Stromal cell of bone marrow (primary cell): Measurements from ENCODE around the gene SPCS2.

Experiments
- DNase-seq: peaks from one replicate; pipeline ENCODE4 v3.0.0-alpha.2; 2012; ENCODE audit warnings: low read depth

The SPCS2 gene

DNA sequence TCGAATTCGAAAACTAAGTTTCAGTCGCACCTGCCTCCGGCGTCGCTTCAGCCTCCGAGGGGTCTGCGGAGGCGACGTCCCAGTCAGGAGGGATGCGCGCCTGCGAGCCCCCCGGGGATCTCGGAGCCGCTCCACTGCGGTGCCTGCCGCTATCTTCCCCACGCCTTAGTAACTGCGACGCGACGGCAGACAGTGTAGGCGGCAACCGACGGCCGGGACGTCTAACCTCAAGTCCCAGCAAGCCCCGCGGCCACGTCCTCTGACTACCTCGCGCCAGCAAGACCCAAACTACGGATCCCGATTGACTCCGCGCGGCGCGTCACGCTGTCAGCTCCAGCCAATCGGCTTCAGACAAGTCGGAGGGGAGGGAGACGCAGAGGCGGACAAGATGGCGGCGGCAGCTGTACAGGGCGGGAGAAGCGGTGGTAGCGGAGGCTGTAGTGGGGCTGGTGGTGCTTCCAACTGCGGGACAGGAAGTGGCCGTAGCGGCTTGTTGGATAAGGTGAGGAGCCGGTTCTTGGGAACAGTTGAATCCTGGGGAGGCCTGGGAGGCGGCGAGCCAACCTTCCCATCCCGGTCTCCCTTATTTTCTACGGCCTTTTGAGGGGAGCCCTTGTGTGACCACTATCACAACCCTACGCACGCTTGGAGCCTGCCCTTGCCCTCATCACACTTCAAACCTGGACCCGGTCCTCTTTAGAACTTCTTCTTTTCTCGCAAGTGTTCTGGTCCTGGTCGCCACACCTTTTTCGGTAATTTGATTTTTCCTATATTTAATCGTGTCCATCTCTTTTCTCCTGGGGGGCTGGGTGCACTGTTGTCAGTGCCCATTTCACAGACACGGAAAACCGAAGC, at the start of gene SPCS2, which contains the start of gene XRRA1:
SPCS2 (plus strand) TSS at position 369 of the 855 bp plus-strand sequence; CDS start at position 389, 20 bp downstream.
XRRA1 (minus strand) TSS at position 194 of the 855 bp plus-strand sequence. CDS start 8,213 bp downstream, outside the sequence.
- DNase-seq: peak; percentile 96

DNA sequence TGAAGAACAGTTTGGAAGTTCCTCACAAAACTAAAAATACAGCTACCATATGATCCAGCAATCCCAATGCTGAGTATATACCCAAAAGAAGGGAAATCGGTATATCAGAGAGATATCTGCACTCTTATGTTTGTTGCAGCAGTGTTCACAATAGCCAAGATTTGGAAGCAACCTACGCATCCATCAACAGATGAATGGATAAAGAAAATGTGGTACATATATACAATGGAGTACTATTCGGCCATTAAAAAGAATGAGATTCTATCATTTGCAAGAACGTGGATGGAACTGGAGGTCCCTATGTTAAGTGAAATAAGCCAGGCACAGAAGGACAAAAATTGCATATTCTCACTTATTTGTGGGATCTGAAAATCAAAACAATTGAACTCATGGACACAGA, 46.7 kb upstream of the SPCS2 start:
- DNase-seq: no peak

DNA sequence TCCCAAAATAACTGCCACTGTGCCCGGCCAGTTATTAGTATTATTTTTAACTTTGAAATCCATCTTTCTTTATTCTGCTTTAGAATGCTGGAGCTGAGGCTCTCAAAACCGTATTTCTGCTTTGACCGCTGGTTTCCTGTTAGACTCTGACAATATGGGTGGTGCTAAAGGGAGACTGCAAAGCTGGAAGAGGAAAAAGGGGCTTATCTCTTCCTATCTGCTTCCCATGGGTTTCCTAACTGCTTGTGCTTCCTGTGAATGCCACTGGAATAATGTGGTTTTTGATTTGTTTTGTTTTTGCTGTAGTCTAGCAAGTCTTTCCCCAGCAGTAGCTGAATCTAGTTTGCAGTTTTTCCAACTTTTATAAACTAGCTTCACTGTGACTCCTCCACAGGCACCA, 43.7 kb upstream of the SPCS2 start:
- no peak for DNase-seq

DNA sequence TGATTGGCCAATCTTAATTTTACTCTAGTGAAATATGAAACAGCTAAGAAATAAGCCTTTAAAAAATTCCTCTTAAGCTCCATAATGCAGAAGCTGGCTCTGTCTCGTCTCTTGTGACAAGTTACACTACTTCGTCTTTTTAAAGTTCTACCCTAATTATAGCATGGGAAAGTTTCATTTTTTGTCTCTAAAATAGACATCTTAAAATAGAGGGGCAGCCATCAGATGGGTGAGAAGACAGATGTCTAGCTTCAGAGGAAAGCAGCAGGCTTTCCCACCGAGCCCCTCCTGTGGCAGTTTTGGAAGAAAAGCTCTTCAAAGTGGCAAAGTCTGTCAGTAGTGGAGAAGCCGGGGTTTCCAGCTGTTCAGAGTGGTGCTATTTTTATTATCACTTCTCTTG, 39.7 kb upstream of the SPCS2 start:
- no peak for DNase-seq

DNA sequence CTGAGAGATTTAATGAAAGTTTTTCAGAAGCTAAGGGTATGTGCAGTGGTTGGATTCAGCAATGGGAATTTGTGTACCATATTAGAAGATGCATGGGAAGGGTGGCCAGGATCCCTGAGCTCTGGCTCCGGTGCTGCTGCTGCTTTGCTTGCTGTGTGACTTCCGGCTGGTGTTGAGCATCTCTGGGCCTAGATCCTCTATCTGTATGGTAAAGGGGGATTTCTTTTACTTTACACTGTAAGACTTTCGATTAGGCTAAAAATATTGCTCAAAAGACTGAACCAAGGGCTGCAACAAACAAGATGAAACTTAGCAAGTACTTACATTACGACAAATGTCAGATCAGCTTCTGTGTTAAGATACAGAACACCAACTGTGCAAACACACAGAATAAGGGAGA, 39.3 kb upstream of the SPCS2 start:
- DNase-seq: no peak

DNA sequence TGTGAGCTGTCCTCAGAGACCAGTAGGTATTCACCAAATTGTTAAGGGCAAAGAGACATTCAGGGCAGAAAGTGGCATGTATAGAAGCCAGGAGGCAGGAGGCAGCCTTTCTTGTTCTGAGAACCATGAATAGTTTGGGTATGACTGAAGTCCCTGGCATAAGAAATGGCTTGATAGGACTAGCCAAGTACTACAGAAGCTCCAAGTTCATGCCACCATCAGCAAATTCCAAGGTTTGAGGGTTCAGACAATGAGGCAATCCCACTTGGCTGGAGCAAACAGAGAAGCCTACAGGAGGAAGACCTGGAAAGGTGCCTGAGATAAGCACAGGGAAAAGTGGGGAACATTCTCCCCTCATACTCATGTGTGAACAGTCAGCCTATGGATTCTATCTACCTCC, 25.9 kb upstream of the SPCS2 start:
- no peak for DNase-seq

DNA sequence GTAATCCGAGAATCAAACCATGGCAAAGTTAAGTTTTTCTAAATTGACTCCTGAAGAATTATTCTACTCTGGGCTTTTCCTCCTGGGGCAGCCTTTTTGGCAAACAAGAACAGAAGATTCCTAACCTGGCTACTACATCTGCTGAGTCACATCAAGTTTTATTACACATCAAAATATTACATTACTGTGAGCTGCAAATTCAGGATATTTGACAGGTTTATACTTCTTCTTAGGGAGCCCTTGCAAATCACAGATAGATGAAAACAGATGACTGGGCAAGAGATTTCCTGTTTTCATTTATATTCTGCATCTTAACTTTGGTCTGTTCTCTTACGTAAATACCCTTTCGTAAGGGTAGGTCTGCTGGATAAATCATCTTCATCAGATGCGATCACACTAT, 23.8 kb upstream of the SPCS2 start:
- no peak for DNase-seq

DNA sequence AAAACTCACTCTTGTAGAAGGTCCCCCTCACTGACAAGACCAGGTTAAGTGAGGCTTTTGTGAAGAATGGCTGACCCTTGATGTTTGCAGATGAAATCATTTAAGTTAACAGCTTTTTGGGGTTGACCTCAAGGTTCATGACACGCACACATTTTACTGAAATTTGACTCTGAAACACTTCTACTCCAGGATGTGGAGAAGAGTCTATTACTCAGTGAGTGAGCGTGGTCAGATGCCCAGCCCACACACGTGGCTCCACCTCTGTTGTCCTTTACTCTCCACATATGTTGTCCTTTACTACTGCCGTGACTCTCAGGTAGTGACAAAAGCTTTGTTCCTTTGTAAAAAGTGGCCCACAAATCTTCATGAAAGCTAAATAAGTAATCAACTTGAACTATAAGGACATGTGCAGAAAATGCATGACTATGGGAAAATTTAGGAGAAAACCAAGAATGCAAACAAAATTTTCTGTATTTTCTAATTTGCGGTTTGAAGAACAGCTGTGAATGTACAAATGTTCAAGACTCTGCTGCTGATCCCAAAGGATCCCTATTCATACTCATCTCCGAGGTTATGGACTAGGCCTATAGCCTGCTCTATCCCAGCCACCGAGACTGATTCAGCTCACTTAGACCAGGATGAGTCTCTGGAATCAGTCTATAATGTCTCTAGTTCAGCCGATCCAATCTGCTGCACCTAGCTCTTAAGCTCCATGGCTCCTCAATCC, 22.6 kb upstream of the SPCS2 start:
- no peak for DNase-seq

DNA sequence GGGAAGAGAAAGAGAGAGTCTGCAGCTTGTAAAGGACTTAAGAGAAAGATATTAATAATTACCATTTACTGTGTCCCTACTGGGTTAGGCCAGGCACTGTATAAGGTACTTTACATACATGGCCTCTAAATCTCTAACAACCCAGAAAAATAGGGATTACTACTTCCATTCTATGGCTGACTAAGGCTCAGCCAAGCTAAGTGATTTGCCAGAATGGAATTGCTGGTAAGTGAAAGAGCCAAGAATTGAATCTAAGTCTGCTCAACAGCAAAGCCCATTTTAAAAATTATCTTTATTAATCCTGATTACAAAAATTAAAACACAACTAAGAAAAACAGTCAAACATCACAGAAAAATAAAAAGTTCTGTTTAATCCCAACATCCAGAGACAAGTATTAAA, 21.6 kb upstream of the SPCS2 start:
- DNase-seq: no peak

DNA sequence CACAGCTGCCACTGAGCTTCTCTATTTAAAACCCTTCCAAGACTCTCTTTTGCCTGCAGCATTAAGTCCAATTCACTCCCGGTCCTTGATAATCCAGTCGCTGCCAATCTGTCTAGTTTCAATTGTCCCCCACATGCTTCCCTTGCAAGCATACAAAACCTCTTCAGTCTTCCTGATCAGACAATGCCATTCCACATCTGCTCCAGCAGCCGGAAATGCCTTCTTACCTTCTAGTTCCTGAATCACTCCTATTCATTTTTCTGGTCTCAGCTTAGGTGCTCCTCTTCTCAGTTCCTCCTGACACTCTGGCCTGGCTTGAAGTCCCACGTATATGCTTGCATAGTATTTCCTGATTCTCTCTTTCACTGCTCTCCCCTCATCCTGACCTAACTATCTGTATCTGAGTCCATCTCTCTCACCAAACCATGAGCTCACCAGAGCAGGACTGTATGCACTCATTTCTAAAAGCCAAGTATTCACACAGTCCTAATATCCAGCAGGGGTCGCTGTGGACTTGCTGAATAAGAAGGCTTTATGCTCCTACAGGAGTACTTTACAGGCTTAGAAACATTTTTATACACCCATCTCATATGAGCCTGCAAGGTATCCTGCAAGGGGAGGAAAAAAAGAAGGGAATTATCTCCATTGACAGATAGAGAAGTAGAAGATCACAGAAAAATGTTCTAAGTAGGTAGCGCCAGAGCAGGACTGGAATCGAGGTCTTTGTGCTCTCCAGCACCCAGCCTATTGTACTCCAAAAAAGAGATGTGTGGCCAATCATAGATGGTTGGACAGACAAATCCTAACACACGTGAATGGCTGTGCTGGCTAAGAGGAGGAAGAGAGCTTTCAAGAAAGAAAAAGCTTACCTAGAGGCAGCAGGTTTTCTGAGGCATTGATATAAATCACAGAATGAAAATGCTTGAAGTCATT, 19.4 kb upstream of the SPCS2 start:
- DNase-seq: peak; percentile 89

DNA sequence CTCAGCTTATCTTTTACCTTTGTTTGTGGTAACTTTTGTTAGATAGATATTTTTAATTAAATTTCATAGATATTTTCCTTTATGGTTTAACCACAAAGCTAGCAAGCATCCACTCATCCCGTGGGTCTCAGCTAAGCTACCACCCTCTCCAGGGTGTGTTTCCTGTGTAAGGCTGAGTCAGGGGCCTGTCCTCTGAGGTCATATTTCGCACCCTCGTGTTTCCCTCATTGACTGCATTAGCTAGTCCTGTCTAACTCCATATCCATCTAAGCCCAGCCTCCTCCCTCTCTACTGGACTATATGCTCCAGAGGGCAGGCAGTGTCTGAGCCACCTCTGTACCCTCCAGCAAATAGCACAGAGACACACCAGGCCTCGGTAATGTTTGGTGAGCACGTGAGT, 16.9 kb upstream of the SPCS2 start:
- no peak for DNase-seq

DNA sequence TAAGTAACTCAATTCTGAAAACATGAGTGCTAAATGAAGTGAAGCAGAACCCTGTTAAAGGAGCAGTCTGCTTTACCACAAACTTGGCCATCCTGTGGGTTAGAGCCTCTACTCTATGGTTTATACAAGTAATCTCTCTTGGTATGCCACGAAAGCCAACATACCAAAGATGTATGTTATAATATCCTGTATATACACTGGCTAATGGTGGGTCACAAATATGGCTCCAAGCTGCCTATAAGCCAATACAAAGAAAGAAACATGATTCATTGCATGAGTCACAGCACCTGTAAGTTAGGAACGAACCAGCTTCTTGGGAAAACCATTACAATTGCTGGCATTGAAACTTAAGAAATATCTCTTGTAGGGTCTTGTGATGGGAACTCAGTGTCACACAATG, 16.3 kb upstream of the SPCS2 start:
- no peak for DNase-seq

DNA sequence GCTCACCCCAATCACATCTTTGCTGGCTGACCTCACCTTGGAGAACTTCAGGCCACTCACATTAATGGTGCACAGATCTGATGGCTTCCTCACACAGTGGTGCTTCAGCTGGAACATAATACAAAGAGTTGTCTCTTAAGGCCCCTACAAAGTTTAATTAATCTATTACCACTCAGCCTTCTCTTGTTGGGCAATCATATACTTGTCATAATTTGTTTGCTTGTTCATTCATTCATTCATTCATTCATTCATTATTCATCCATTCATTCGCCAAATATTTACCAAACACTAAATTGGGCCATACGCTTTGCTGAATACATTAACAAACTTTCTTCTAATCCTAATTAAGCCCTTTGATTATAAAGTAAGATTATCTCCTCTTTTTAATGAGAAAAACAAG, 15.3 kb upstream of the SPCS2 start:
- DNase-seq: no peak

DNA sequence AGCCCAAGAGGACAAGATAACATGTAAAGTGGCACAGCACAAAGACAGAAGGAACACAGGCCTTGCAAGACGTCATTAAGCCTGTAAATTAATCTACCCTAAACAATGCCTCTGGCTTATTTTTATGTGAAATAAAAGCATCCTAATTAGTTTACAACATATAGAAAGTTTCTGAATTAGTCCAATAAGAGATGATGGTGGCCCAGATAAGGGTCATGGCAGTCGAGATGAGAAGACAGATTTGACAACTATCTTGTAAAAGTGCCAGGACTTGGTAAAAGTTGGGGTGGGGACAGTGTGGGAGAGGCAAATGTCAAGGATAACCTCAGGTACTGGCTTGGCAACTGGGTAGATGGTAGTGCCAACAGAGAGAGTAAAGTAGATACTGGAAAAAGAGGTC, 13.8 kb upstream of the SPCS2 start:
- no peak for DNase-seq

DNA sequence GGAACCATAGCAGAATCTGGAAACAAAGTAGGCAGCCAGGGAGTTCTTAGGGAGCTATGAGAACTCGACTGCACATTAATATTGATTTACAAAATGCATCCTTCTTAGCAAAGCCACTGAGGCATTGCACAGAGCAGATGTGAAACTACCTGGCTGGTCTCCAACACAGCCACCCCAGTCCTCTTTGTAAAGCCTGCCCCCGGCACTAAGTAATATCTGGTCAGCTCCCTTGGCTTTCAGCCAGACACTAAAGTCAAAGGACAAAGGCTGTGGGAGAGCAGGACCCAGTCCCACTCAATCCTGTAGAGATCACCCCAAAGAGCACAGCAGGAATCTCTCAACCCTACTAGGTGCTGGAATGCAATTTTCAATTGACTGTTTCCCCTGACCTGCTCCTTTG, 13.0 kb upstream of the SPCS2 start:
- DNase-seq: no peak

DNA sequence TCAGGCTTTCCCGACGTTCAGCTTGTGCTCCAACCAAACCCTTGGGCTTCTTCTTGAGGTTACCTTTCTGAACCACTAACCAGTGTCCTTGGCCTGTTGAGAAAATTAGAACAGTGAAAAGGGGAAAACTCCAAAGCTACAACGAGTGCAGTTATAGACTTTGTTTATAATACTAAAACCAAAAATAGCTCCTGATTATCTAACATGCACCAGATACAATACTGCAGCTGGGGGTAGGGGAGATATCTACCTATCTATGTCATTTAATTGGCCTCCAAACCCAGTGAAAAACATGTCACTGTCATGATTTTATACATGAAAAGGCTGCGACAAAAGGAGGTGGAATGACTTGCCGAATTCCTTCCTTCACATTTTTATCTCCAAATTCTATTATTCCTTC, 12.1 kb upstream of the SPCS2 start:
- no peak for DNase-seq

DNA sequence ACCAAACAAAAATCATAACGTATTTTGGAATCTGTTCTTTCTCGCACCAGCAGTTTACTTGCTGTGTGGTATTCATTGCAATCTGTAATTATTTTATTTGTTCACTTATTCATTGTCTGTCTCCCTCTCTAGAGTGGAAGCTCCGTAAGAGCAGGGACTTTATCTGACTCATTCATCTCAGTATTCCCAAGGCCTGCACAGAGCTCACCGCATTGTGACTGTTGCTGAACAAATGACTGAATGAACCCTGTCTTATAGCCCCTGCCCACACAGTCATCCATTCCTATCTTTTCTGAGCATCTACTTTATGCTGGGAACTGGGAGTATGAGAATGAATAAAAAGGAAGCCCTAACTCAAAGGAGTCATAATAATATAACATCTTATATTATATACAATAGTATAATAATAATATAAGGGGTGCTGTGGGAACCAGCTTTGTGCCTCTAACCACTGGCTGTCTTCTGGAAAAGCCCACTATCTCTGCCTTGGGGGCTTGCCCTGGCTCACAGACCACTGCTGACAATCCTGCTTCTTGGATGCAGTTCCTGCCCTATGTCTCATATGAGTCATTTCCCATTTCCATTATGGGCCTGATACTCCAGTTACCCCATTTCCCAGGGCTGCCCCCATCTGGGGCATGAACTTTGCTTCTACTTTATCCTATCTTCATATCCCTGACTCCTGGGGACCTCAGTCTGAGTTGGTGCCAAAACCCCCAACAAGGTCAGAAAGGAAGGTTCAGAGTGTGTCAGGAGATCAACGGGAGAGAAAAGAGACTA, 11.2 kb upstream of the SPCS2 start:
- no peak for DNase-seq

DNA sequence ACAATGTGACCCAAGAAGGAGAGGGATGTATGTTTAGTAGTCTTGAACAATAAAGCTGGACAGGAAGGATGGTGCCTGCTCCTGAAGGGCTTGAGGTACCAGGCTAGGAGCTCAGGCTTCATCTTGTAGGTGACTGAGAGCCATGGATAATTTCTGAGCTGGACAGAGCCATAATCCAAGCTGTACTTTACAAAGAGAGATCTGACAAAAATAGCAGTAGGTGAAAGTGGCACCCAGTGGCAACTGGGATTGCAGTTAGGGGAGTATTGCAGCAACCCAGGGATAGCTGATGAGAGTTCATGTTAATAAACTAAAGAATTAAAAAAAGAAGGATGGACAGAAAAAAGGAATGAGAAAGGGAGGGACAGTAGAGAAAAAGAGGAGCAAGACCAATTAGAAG, 7.6 kb upstream of the SPCS2 start:
- DNase-seq: no peak

DNA sequence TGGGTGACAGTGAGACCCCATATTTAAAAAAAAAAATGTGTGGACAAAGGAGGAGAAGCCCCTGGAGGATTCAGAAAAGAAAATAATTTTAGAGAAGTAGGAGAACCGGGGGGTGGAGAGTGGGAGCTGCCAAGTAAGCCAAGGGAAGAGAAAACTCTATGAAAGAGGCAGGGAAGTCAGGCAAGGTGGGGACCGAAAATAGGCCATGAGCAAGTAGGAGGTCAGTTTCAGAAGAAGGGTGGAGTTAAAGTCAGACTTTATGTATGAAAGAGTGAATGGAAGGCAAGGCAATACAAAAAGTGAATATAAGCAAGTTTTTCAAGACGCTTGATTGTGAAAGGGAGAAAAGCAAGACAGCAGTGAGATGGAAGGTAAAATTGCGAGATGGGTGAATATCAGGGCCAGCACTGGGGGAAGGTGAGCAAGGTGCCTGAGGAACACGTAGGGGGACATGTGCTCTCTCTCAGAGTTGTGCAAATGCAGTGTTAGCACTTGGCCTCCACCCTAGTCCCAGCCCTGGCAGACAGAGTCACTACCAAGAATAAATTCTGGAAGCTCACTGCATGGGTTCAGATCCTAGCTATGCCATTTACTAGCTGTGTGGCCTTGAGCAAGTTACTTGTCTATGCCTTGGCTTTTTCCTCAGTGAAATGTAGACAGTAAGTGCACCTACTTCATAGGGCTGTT, 6.8 kb upstream of the SPCS2 start:
- no peak for DNase-seq

DNA sequence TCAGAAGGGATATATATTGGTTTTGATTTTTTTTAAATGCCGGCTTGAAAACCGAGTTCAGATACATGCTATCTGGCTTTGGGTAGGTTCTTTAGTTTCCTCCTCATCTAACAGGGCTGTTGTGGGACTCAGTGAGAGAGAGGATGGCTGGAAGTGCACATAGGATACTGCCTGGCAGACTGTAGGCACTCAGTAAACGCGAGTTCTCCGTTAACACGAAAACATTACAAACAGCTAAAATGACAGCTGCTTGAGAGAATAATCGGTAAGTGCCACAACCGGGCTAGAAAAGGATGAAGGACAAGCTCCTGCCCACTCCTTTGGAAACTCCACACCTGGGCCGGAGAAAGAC, 544 bp upstream of the SPCS2 start:
- no peak for DNase-seq

DNA sequence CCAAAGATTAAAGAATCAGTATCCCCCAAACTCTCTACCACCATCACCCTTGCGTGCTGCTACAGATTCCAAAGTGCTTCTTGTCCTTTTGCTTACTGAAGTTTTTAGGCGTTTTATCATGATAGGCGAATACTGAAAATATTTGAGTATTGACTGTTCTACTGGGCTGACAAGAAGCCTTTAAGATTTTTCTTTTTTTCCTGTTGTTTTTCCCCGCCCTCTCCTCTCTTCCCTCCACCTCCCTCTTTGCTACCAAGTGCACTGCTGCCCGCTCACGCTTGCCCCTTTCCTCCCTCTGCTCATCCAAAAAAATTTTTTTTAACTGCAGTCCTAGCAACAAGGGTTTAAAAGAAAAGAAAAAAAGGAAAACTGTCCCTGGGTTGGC, 679 bp downstream of the SPCS2 start:
- no peak for DNase-seq
